ENCODE results near the gene INSIG1. TPM values are rescaled to one million over a fixed set of nuclear protein-coding genes. Genes with fewer than 3 reads are reported as not detected.

Gene INSIG1
- total RNA-seq, 1 donor from 2014 or later: 38.2 TPM

DNA sequence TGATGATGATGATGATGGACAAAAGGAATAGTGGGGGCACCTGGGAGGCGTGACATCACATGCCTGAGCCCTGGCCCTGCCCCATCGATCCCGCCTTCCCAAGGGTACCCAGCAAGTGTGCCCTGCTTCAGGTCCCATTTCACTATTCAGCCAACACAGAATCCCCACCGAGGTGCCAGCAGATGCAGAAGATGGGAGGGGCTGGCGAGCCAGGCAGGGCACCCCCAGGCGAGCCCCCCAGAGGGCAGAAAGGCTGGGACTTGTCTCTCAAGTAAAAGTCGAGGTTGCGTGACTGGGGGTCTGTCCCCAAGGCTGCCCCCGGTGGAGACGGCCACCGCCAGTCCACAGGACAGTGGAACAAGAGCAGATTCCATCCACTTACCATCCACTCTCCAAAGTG lies 57.5 kb downstream of the INSIG1 start:
- no peaks in the 10 kb centered on the region for H3K36me3 Mint-ChIP-seq
- no peaks in the 10 kb centered on the region for H3K4me1 Mint-ChIP-seq (ENCODE audit: unreplicated experiment)
- H3K27me3 Mint-ChIP-seq: peaks cover 73% of the 10 kb centered on the region
- no peak overlapping the region for H3K4me3 Mint-ChIP-seq
- TF ChIP-seq, protein P1, sequence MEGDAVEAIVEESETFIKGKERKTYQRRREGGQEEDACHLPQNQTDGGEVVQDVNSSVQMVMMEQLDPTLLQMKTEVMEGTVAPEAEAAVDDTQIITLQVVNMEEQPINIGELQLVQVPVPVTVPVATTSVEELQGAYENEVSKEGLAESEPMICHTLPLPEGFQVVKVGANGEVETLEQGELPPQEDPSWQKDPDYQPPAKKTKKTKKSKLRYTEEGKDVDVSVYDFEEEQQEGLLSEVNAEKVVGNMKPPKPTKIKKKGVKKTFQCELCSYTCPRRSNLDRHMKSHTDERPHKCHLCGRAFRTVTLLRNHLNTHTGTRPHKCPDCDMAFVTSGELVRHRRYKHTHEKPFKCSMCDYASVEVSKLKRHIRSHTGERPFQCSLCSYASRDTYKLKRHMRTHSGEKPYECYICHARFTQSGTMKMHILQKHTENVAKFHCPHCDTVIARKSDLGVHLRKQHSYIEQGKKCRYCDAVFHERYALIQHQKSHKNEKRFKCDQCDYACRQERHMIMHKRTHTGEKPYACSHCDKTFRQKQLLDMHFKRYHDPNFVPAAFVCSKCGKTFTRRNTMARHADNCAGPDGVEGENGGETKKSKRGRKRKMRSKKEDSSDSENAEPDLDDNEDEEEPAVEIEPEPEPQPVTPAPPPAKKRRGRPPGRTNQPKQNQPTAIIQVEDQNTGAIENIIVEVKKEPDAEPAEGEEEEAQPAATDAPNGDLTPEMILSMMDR (conservative IDR thresholded peaks at IDR 0.05): no peak
- no peak for DNase-seq (ENCODE audit: extremely low spot score, unreplicated experiment)
- H3K9me3 Mint-ChIP-seq: no peaks in the 10 kb centered on the region
- H3K27ac Mint-ChIP-seq: no peak overlapping the region

DNA sequence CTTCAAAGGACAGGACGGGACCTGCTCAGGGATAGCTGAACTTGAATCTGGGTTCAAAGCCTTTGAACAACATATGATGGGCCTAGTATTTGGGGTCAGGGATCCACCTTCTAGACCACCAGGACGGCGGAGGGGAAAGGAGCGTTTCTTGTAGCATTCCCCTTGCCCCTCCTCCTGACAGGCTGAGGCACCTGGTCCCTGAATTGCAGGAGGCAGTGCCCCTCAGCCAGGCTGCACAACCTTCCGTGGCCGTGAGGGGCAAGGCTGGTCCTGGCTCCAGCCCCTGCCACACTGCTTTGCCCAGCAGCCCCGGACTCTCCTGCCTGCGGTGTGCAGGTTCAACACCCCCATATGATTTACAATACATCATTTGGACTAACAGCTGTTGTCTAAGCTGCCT lies 58.1 kb downstream of the INSIG1 start:
- no peak for DNase-seq (ENCODE audit: extremely low spot score, unreplicated experiment)
- H3K36me3 Mint-ChIP-seq: no peaks in the 10 kb centered on the region
- TF ChIP-seq, protein P1 (conservative IDR thresholded peaks at IDR 0.05): no peak
- no peak overlapping the region for H3K4me3 Mint-ChIP-seq
- peaks cover 78% of the 10 kb centered on the region for H3K27me3 Mint-ChIP-seq
- H3K27ac Mint-ChIP-seq: no peak overlapping the region
- no peaks in the 10 kb centered on the region for H3K9me3 Mint-ChIP-seq
- no peaks in the 10 kb centered on the region for H3K4me1 Mint-ChIP-seq (ENCODE audit: unreplicated experiment)

DNA sequence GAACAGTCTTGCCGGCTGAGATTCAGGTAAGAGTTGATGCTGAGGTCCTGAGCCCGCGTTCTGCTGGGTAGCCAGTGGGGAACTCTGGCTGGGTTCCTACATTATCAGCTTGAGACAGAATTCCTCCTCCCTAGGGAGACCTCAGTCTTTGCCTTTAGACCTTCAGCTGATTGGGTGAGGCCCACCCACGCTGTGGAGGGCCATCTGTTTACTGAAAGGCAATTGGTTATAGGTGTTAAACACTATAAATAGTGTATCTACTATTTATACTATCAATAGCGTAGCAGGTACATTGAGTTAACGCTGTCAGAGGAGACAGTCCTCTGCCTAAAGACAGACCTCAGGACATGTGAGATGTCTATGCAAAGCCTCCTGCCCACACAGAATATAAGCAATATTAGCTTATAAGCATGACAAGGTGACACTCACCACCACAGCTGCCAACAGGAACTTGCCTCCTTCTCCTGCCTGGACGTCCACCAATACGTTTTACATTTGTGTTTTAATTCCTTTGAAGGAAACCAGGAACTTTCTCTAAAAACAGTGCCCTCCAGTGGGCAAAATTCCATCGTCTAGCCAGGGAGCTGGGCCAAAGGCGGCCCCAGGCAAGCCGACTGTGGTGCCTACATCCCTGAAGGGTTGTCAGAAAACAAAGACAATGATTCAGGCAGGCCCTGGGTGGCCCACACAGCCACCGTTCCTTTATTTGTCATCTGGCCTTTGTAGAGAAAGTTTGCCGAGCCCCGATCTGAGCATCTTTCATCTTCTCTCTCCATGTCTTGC lies 58.8 kb downstream of the INSIG1 start:
- Mint-ChIP-seq H3K4me3 (no peak overlapping the region), H3K27ac (no peak overlapping the region), H3K36me3 (no peaks in the 10 kb centered on the region), H3K4me1 (ENCODE audit: unreplicated experiment) (no peaks in the 10 kb centered on the region), H3K9me3 (no peaks in the 10 kb centered on the region), H3K27me3 (peaks cover 80% of the 10 kb centered on the region)
- no peak for DNase-seq (ENCODE audit: extremely low spot score, unreplicated experiment)
- TF ChIP-seq, protein P1 (conservative IDR thresholded peaks at IDR 0.05): peak; percentile 74

DNA sequence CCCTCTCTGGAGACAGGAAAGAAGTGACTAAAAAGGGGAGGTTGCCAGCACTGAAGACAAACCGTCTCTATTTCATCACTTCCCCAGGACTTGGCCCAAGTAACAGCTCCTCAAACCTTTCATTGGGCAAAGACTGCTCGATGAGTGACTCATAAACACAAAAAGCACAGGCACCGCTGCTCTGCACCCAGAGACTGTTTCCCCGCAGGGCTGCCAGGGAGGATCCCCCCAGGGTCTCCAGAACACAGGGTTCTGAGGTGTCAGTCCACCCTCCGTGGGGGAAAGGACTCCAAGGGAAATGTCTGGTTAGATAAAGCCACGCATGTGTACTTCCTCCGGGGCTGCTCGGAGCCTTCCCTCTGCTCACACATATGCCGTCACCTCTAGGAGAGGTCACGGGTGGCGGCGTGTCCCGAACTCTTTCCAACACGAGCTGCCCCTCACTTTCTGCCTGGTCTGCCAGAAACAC lies 59.9 kb downstream of the INSIG1 start:
- H3K4me3 Mint-ChIP-seq: no peak overlapping the region
- H3K27me3 Mint-ChIP-seq: peaks cover 81% of the 10 kb centered on the region
- no peak overlapping the region for H3K27ac Mint-ChIP-seq
- H3K9me3 Mint-ChIP-seq: no peaks in the 10 kb centered on the region
- TF ChIP-seq, protein P1 (conservative IDR thresholded peaks at IDR 0.05): no peak
- DNase-seq (ENCODE audit: extremely low spot score, unreplicated experiment): no peak
- no peaks in the 10 kb centered on the region for H3K36me3 Mint-ChIP-seq
- no peaks in the 10 kb centered on the region for H3K4me1 Mint-ChIP-seq (ENCODE audit: unreplicated experiment)

DNA sequence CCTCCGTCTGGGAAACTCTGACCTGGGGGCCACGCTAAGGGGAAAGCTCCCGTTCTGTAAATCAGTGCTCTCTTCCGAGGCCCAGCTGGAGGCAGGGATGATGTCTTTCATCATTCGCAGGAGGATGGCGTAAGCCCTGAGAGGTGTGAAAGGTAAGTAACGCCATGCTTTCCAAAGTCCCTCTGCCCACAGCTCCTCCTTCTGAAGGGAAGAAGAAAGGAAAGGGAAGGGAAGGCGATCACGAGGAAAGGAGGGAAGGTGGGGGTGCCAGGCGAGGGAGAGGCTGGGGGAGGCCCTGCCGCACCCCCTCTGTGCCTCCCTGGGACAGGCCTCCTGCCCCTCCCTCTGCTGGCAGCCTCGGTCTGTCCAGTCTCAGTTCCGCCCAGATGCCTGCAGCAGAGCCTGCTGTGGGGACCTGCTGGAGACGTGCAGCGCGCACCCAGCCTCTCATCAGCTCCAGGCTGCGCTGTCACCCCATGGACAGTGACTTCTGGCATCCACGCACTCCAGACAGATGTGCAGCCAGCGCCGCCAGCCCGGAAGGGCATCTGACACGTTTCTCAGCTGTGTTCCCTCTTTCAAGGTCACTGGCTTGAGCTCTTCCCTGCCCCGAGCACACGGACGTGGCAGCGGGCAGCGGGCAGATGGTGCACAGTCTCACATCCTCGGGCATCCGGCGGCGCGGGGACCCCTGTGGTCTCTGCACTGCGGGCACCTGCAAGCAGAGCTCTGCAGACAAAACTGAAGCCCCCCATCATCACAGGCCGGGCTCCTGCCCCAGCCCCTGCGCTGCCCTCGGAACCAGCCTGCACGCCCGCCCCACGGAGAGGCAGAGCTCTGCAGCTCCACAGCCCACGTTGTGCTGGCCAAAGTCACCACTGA lies 60.6 kb downstream of the INSIG1 start:
- no peak for DNase-seq (ENCODE audit: extremely low spot score, unreplicated experiment)
- Mint-ChIP-seq H3K9me3 (no peaks in the 10 kb centered on the region), H3K27ac (no peak overlapping the region), H3K4me3 (no peak overlapping the region), H3K4me1 (ENCODE audit: unreplicated experiment) (no peaks in the 10 kb centered on the region), H3K27me3 (peaks cover 84% of the 10 kb centered on the region), H3K36me3 (no peaks in the 10 kb centered on the region)
- TF ChIP-seq, protein P1 (conservative IDR thresholded peaks at IDR 0.05): no peak

All from type B pancreatic cell (in vitro differentiated cells).